Measurements from ENCODE around the gene EMC7.

EMC7 gene

GRCh38 chr15:34043391-34043790 lies 58.3 kb downstream of the EMC7 start:
- DNase-seq (ENCODE audit: extremely low read depth, low read depth): no peak
- TF ChIP-seq CTCF (IDR thresholded peaks at IDR 0.05; ENCODE audit: low read depth, low read length, missing control alignments): no peak
- no peak overlapping the region for H3K4me3 ChIP-seq (replicated peaks; ENCODE audit: low read depth, low read length)

DNA sequence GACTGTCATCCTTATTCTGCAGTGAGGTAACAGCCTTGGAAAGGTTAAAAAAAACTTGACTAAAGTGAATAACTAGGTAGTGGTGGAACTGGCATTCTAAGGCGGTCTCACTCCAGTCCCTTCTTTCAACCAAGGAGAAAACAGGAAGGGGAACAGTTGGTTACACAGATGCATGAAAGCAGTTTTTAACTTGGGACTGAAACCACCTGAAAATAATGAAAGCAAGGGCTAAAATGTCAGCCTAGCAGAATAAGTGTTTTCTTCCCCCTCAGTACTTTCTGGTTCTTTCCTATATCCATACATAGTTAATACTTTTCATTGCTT lies 61.9 kb downstream of the EMC7 start:
- no peak for TF ChIP-seq CTCF (IDR thresholded peaks at IDR 0.05; ENCODE audit: low read depth, low read length, missing control alignments)
- DNase-seq (ENCODE audit: extremely low read depth, low read depth): no peak
- H3K4me3 ChIP-seq (replicated peaks; ENCODE audit: low read depth, low read length): peak overlapping the region; percentile 76

DNA sequence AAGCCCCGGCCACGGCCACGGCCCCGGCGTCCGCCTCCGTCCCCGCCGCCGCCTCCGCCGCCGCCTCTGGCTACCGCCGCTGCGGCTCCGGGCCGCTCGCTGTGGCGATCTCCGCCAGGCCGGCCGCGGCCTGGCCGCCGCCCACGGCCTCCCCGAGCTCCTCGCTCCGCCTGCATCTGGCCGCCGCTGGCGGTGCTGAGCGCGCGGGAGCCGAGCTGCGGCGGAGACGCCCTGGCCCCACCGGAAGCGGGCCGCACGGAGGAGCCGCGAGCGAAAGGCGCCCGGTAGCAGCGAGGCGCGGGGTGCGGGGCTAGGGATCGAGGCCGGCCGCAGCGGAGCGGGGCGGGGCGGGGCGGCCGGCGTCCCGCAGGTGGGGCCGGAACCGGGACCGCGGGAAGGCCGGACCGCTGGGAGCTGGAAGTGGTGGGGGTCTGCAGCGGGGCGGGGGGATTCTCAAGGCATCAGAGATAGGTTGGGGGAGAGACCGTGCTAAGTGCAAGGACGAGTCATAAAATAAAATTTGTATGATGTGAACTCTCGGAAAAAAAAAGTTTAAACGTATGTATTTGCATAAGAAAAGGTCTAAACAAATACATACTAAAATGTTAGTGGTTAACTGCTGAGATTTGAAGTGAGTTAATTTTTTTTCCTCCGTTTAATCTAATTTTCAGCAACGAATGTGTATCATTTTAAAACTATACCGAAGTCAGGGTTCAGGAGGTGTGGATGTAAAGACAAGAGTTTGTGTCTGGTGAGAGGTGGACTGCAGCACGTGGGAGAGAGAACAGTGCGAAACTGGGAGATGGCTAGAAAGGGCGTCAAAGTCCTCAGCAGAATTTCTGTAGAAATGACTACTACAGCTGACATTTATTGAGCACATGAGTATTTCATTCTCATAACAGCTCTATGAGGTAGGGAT lies 62.5 kb downstream of the EMC7 start, which contains the start of gene AVEN:
Gene AVEN (minus strand): TSS at position 334 of the 919 bp plus-strand sequence. CDS start 158 bp downstream, at position 176.
- DNase-seq (ENCODE audit: extremely low read depth, low read depth): no peak
- H3K4me3 ChIP-seq (replicated peaks; ENCODE audit: low read depth, low read length): peak within 1 kb of the TSS; percentile 76
- TF ChIP-seq CTCF (IDR thresholded peaks at IDR 0.05; ENCODE audit: low read depth, low read length, missing control alignments): no peak

- no peak for TF ChIP-seq CTCF (IDR thresholded peaks at IDR 0.05; ENCODE audit: low read depth, low read length, missing control alignments)
- no peak for DNase-seq (ENCODE audit: extremely low read depth, low read depth)
- H3K4me3 ChIP-seq (replicated peaks; ENCODE audit: low read depth, low read length): peak overlapping the region; percentile 76
These were observed 63.4 kb downstream of the EMC7 start for GRCh38 chr15:34038023-34038870.

Measured in HFF-Myc (cell line).